Spleen (tissue), 11 donors: Measurements from ENCODE around the gene LCLAT1. TPM values are rescaled to one million over a fixed set of nuclear protein-coding genes. Genes with fewer than 3 reads are reported as not detected.

Experiments used
- DNase-seq: peaks from one replicate; pipeline ENCODE4 v3.0.0-alpha.2; 2020
- H3K27ac ChIP-seq, 8 donors: fragments of 200-600 bp; sonication (generic) in 7 of 8; 1 replicate in 4 of 8; 2 replicates in 4 of 8; pipeline versions ENCODE4 v1.5.0 to v1.8.0; 2016 to 2021; ENCODE audit warnings: inconsistent platforms in 4 of 8, mild to moderate bottlenecking in 4 of 8, moderate library complexity in 1 of 8
- H3K27me3 ChIP-seq, 7 donors: fragments of 200-600 bp; sonication (generic) in 6 of 7; replicated peaks in 1 of 7; 1 replicate in 4 of 7; 2 replicates in 3 of 7; pipeline versions ENCODE4 v1.5.0 to v1.8.0; 2016 to 2021; ENCODE audit warnings: inconsistent platforms in 3 of 7, mild to moderate bottlenecking in 1 of 7
- H3K36me3 ChIP-seq, 6 donors: fragments of 200-600 bp; sonication (generic) in 5 of 6; 1 replicate in 4 of 6; 2 replicates in 2 of 6; pipeline versions ENCODE4 v1.5.0 to v1.8.0; 2016 to 2021; ENCODE audit warnings: inconsistent platforms in 2 of 6
- H3K4me1 ChIP-seq, 6 donors: fragments of 200-600 bp; sonication (generic) in 5 of 6; 1 replicate in 3 of 6; 2 replicates in 3 of 6; pipeline versions ENCODE4 v1.5.0 to v1.8.0; 2016 to 2021; ENCODE audit warnings: inconsistent platforms in 3 of 6
- H3K4me3 ChIP-seq, 8 donors: fragments of 200-600 bp; sonication (generic) in 7 of 8; 1 replicate in 4 of 8; 2 replicates in 4 of 8; pipeline versions ENCODE4 v1.5.0 to v1.8.0; 2016 to 2021; ENCODE audit warnings: inconsistent platforms in 4 of 8, mild to moderate bottlenecking in 4 of 8, moderate library complexity in 2 of 8
- H3K9me3 ChIP-seq, 8 donors: fragments of 200-600 bp; sonication (generic) in 7 of 8; 1 replicate in 4 of 8; 2 replicates in 4 of 8; pipeline versions ENCODE4 v1.5.0 to v1.8.0; 2016 to 2021; ENCODE audit warnings: inconsistent platforms in 4 of 8
- CTCF ChIP-seq, 11 experiments: fragments of 200-600 bp in 7 of 11; fragments of 450-650 bp in 4 of 11; sonication (generic) in 4 of 11; IDR thresholded peaks in 8 of 11; conservative IDR thresholded peaks in 3 of 11; 1 replicate in 7 of 11; 2 replicates in 4 of 11; pipeline versions ENCODE4 v1.4.0 to v1.8.0; 2016 to 2021; ENCODE audit warnings: antibody characterized with exemption in 11 of 11, inconsistent platforms in 4 of 11, mild to moderate bottlenecking in 1 of 11
- POLR2A ChIP-seq, 3 donors: fragments of 450-650 bp; IDR thresholded peaks; one replicate each; pipeline ENCODE4 v1.5.1; 2017; ENCODE audit warnings: antibody characterized with exemption in 3 of 3, mild to moderate bottlenecking in 1 of 3
- POLR2AphosphoS5 ChIP-seq, 3 donors: sonication (generic); formaldehyde crosslinking; IDR thresholded peaks; one replicate each; pipeline ENCODE4 v1.5.1; 2017; ENCODE audit warnings: antibody characterized with exemption in 3 of 3
- WGBS, 5 donors: extraction: QIAGEN DNeasy Blood & Tissue Kit in 3 of 5; methylation state at CpG; one replicate each; pipeline versions ENCODE4 v1.1.5 to v1.1.7; 2013 to 2018; 5-methylcytosine and 5-hydroxymethylcytosine counted together
- intact Hi-C: fragments of 100-400 bp; cut with DNase I; formaldehyde crosslinking; loops from one replicate; pipeline ENCODE4 v1.15.0; 2023; ENCODE audit warnings: low total_unique reads
- polyA plus RNA-seq, 3 donors: library from polyadenylated mRNA; stranded (reverse); fragments of 200-250 nt; gene quantifications; one replicate each; pipeline ENCODE4 v1.2.1, GENCODE V29; 2013
- total RNA-seq, 7 donors: library from RNA; depleted of rRNA in 3 of 7; stranded (reverse); fragments of >200 nt in 3 of 7; fragmentation: NEBNext Ultra II Directional in 4 of 7; extraction: Animal tissue kit (Norgen Biotek cat#: 25700) in 4 of 7; gene quantifications; one replicate each; pipeline versions ENCODE4 v1.1.0 to v1.2.1, GENCODE V29; 2016 to 2021
- donor health status: healthy with polysubstance abuse.
- donor health status: DM: no; HTN: no; CAD: no; lungs with moderate emphysema.
- donor health status: DM: no; HTN: no; CAD: no.
- donor health status: Bipolar disorder and iron deficiency.
- donor health status: healthy.
- donor health status: DM: no; HTN: no; CAD: no.
- donor health status: DM: yes; HTN: yes; CAD: no.

The LCLAT1 gene
- total and polyA plus RNA-seq, 10 donors = 1.9 to 23.3 (median 13.8) TPM

- 84 to 93% (median 87%) methylated on average over 12 of the region's 12 CpGs for WGBS, 5 donors
- H3K27me3 ChIP-seq = no peaks in the 10 kb centered on the region
- peak overlapping the region in 1 of 8 donors; percentile 19 for H3K27ac ChIP-seq
- H3K4me3 ChIP-seq = no peak overlapping the region
- H3K36me3 ChIP-seq = no peaks in the 10 kb centered on the region
- TF ChIP-seq POLR2A (IDR thresholded peaks at IDR 0.05) = no peak
- TF ChIP-seq CTCF (IDR thresholded peaks at IDR 0.05 in 8 of 11, conservative IDR thresholded peaks at IDR 0.05 in 3 of 11) = no peak
- DNase-seq = no peak
- intact Hi-C loops = no loop called here
- peaks cover 0 to 8% (median 0%) of the 10 kb centered on the region in 6 donors for H3K4me1 ChIP-seq
- no peaks in the 10 kb centered on the region for H3K9me3 ChIP-seq
Observed at GRCh38 chr2:30679426-30680088, 232.5 kb downstream of the LCLAT1 start.

DNA sequence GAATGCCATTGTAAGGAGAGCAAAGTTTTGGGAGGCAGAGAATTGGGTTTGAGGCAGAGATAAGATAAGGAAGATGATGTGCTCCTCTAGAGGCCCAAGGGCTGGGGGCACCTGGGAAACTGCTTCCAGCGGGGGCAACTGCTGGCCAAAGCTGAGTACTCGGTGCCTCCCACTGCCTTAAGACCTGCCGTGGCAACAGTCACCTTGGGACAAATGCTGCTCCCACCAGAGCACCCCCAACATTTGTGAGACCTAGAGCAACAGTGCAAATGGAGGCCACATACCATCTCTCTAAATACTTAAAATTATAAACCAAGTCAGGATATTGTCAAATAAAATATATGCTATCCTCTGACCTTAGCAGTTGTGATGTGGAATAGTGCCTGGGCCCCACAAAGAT is 233.1 kb downstream of the LCLAT1 start:
- Histone ChIP-seq H3K27me3 (no peaks in the 10 kb centered on the region), H3K27ac (no peak overlapping the region), H3K4me1 (peaks cover 0 to 12% (median 0%) of the 10 kb centered on the region in 6 donors), H3K9me3 (no peaks in the 10 kb centered on the region), H3K4me3 (no peak overlapping the region), H3K36me3 (no peaks in the 10 kb centered on the region)
- 87 to 95% (median 91%) methylated on average over 3 of the region's 3 CpGs for WGBS, 5 donors
- intact Hi-C loops = no loop called here
- DNase-seq = no peak
- TF ChIP-seq POLR2AphosphoS5 (IDR thresholded peaks at IDR 0.05) (no peak), POLR2A (IDR thresholded peaks at IDR 0.05) (no peak), CTCF (IDR thresholded peaks at IDR 0.05 in 8 of 11, conservative IDR thresholded peaks at IDR 0.05 in 3 of 11) (no peak)

GRCh38 chr2:30681022-30681421 is 234.0 kb downstream of the LCLAT1 start:
- H3K9me3 ChIP-seq = no peaks in the 10 kb centered on the region
- H3K4me3 ChIP-seq = no peak overlapping the region
- H3K36me3 ChIP-seq = no peaks in the 10 kb centered on the region
- intact Hi-C loops = no loop called here
- DNase-seq = no peak
- WGBS, 5 donors = 79 to 99% (median 86%) methylated on average over 4 of the region's 4 CpGs
- no peak overlapping the region for H3K27ac ChIP-seq
- peaks cover 0 to 14% (median 0%) of the 10 kb centered on the region in 6 donors for H3K4me1 ChIP-seq
- TF ChIP-seq POLR2A (IDR thresholded peaks at IDR 0.05) = no peak
- TF ChIP-seq POLR2AphosphoS5 (IDR thresholded peaks at IDR 0.05) = no peak
- TF ChIP-seq CTCF (IDR thresholded peaks at IDR 0.05 in 8 of 11, conservative IDR thresholded peaks at IDR 0.05 in 3 of 11) = no peak
- no peaks in the 10 kb centered on the region for H3K27me3 ChIP-seq

DNA sequence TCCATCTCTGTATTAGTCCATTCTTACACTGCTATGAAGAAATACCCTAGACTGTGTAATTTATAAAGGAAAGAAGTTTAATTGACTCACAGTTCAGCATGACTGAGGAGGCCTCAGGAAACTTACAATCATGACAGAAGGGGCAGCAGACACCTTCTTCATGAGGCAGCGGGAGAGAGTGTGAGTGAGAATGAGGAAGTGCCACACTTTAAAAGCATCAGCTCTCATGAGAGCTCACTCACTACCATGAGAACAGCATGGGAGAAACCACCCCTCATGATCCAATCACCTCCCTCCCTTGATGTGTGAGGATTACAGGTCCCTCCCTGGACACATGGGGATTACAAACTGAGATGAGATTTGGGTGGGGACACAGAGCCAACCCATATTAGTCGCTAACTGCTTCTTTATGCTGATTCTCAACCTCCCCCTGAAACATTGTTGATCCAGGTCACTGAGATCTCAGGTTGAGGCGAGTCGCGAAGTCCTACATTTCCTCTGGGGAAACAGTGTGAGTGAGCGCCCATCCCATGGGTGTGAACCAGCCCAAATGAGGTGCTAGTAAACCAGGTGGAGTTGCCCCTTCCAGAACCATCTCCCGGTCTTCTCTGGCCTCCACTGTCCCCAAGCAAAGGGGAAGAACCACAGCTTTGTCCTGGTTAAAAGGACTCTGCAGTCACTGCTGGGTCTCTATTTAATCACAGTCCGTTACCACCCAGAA is 236.3 kb downstream of the LCLAT1 start:
- Histone ChIP-seq H3K4me1 (peaks cover 0 to 14% (median 0%) of the 10 kb centered on the region in 6 donors), H3K27ac (no peak overlapping the region), H3K27me3 (no peaks in the 10 kb centered on the region), H3K9me3 (no peaks in the 10 kb centered on the region), H3K36me3 (no peaks in the 10 kb centered on the region), H3K4me3 (no peak overlapping the region)
- WGBS, 5 donors = 79 to 85% (median 83%) methylated on average over 8 of the region's 8 CpGs
- intact Hi-C loops = no loop called here
- TF ChIP-seq POLR2AphosphoS5 (IDR thresholded peaks at IDR 0.05) (peak in 1 of 3 donors; percentile 44), CTCF (IDR thresholded peaks at IDR 0.05 in 8 of 11, conservative IDR thresholded peaks at IDR 0.05 in 3 of 11) (no peak), POLR2A (IDR thresholded peaks at IDR 0.05) (no peak)
- DNase-seq = no peak
